ENCODE results near the gene FAM50B. TPM values are rescaled to one million over a fixed set of nuclear protein-coding genes. Genes with fewer than 3 reads are reported as not detected.

FAM50B gene
- total and polyA plus RNA-seq, 2 of the 13 experiments (the other 11 are each of a cell fraction or from before 2014, with no cell fraction given) = 0.05 TPM; not detected in 1

DNA sequence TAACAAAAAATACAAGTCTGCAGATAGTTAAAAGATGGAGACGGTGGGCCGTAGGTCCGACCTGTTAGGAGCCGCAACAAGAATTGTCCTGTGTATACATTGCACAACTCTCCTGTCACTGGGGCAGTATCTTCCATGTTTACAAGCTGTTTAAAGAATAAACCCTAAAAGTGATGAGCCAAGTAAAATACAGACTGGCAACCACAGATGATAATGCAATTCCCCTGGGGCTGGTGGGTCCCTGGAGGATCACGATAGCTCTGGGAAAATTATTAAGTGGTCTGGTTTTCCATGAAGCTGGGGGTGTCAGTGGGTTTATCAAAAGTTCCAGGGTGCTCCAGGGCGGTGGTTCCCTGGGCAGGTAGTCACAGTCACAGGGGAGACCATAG, 8.1 kb upstream of the FAM50B start (continued):
- TF ChIP-seq MED8 (CRISPR knock-in tag; IDR thresholded peaks at IDR 0.05; ENCODE audit: insufficient replicate concordance) = peak; percentile 45
- no peak for TF ChIP-seq NFE2 (CRISPR knock-in tag; IDR thresholded peaks at IDR 0.05)
- TF ChIP-seq MEIS1 (CRISPR knock-in tag; IDR thresholded peaks at IDR 0.05; ENCODE audit: borderline replicate concordance) = no peak
- TF ChIP-seq ZNF225 (CRISPR knock-in tag; IDR thresholded peaks at IDR 0.05) = no peak
- TF ChIP-seq ASH2L (IDR thresholded peaks at IDR 0.05; ENCODE audit: insufficient read length, low read depth, low read length) = no peak
- TF ChIP-seq ZMYM4 (CRISPR knock-in tag; IDR thresholded peaks at IDR 0.05) = peak; percentile 36; the same call in 1 of the 2 replicates
- TF ChIP-seq RORA (CRISPR knock-in tag; IDR thresholded peaks at IDR 0.05) = no peak
- 0 out of 2 replicates have a peak, but pooled peaks have one; percentile 15 for TF ChIP-seq JUNB (CRISPR knock-in tag; IDR thresholded peaks at IDR 0.05; ENCODE audit: borderline replicate concordance)
- no peak for TF ChIP-seq SMAD1 (CRISPR knock-in tag; IDR thresholded peaks at IDR 0.05; ENCODE audit: borderline replicate concordance, low read depth)
- no peak for TF ChIP-seq CBX2 (IDR thresholded peaks at IDR 0.05; ENCODE audit: low read depth, low read length)
- TF ChIP-seq CBX2 (CRISPR knock-in tag; IDR thresholded peaks at IDR 0.05; ENCODE audit: low read depth) = no peak
- TF ChIP-seq SMYD3 (CRISPR knock-in tag; IDR thresholded peaks at IDR 0.05) = no peak; the same call in 1 of the 2 replicates
- TF ChIP-seq, protein P1, sequence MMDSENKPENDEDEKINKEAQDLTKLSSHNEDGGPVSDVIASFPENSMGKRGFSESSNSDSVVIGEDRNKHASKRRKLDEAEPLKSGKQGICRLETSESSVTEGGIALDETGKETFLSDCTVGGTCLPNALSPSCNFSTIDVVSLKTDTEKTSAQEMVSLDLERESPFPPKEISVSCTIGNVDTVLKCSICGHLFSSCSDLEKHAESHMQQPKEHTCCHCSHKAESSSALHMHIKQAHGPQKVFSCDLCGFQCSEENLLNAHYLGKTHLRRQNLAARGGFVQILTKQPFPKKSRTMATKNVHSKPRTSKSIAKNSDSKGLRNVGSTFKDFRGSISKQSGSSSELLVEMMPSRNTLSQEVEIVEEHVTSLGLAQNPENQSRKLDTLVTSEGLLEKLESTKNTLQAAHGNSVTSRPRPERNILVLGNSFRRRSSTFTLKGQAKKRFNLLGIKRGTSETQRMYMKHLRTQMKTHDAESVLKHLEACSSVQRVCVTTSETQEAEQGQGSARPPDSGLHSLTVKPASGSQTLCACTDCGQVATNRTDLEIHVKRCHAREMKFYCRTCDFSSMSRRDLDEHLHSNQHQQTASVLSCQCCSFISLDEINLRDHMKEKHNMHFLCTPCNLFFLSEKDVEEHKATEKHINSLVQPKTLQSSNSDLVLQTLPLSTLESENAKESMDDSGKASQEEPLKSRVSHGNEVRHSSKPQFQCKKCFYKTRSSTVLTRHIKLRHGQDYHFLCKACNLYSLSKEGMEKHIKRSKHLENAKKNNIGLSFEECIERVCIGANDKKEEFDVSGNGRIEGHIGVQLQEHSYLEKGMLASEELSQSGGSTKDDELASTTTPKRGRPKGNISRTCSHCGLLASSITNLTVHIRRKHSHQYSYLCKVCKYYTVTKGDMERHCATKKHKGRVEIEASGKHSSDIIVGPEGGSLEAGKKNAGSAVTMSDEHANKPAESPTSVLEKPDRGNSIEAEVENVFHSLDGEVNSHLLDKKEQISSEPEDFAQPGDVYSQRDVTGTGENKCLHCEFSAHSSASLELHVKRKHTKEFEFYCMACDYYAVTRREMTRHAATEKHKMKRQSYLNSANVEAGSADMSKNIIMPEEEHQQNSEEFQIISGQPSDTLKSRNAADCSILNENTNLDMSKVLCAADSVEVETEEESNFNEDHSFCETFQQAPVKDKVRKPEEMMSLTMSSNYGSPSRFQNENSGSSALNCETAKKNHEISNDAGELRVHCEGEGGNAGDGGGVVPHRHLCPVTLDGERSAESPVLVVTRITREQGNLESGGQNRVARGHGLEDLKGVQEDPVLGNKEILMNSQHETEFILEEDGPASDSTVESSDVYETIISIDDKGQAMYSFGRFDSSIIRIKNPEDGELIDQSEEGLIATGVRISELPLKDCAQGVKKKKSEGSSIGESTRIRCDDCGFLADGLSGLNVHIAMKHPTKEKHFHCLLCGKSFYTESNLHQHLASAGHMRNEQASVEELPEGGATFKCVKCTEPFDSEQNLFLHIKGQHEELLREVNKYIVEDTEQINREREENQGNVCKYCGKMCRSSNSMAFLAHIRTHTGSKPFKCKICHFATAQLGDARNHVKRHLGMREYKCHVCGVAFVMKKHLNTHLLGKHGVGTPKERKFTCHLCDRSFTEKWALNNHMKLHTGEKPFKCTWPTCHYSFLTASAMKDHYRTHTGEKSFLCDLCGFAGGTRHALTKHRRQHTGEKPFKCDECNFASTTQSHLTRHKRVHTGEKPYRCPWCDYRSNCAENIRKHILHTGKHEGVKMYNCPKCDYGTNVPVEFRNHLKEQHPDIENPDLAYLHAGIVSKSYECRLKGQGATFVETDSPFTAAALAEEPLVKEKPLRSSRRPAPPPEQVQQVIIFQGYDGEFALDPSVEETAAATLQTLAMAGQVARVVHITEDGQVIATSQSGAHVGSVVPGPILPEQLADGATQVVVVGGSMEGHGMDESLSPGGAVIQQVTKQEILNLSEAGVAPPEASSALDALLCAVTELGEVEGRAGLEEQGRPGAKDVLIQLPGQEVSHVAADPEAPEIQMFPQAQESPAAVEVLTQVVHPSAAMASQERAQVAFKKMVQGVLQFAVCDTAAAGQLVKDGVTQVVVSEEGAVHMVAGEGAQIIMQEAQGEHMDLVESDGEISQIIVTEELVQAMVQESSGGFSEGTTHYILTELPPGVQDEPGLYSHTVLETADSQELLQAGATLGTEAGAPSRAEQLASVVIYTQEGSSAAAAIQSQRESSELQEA (CRISPR knock-in tag; IDR thresholded peaks at IDR 0.05; ENCODE audit: not compliant biosample characterization) = no peak
- TF ChIP-seq MEF2D (CRISPR knock-in tag; IDR thresholded peaks at IDR 0.05) = peak; percentile 31; the same call in 1 of the 2 replicates
- TF ChIP-seq PHF8 (CRISPR knock-in tag; IDR thresholded peaks at IDR 0.05) = no peak; the same call in 1 of the 2 replicates
- TF ChIP-seq, protein P2, sequence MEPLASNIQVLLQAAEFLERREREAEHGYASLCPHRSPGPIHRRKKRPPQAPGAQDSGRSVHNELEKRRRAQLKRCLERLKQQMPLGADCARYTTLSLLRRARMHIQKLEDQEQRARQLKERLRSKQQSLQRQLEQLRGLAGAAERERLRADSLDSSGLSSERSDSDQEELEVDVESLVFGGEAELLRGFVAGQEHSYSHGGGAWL (CRISPR knock-in tag; IDR thresholded peaks at IDR 0.05) = no peak
- no peak for TF ChIP-seq ZNF350 (CRISPR knock-in tag; IDR thresholded peaks at IDR 0.05; ENCODE audit: borderline replicate concordance, low read depth)
- no peak for TF ChIP-seq THYN1 (CRISPR knock-in tag; IDR thresholded peaks at IDR 0.05; ENCODE audit: borderline replicate concordance, low read depth)
- no peak for TF ChIP-seq ZNF337 (CRISPR knock-in tag; IDR thresholded peaks at IDR 0.05; ENCODE audit: borderline replicate concordance, low read depth)
- peak; percentile 82; the same call in 1 of the 2 replicates for TF ChIP-seq ZSCAN9 (CRISPR knock-in tag; IDR thresholded peaks at IDR 0.05; ENCODE audit: borderline replicate concordance)
- no peak for TF ChIP-seq ZNF782 (CRISPR knock-in tag; IDR thresholded peaks at IDR 0.05; ENCODE audit: borderline replicate concordance)
- no peak for TF ChIP-seq ZNF549 (CRISPR knock-in tag; IDR thresholded peaks at IDR 0.05)

Measured in HepG2 (cell line).